CD4-positive, alpha-beta T cell treated with Interleukin-12 subunit alpha and Interleukin-12 subunit beta, for 1 hour (primary cell): ENCODE measurements around the gene CD226.
"Not testable (repeated sequence)": the region's sequence is repeated elsewhere in the genome, so short reads cannot be mapped to it uniquely, and the experiment has no call there.

Experiments used
- DNase-seq: peaks from one replicate; pipeline ENCODE4 v3.0.0-alpha.2; 2020

Gene CD226

GRCh38 chr18:69947361-69948133, at the start of gene CD226:
Gene CD226 (minus strand): TSS chr18:69947873. CDS start chr18:69947406, 467 bp downstream.
- peak; percentile 60 for DNase-seq

- no peak for DNase-seq
Measured at GRCh38 chr18:69996951-69997798, 49.5 kb upstream of the CD226 start.

GRCh38 chr18:69996417-69996816, 48.7 kb upstream of the CD226 start:
- no peak for DNase-seq

- no peak for DNase-seq
Measured at GRCh38 chr18:69995774-69996173, 48.1 kb upstream of the CD226 start.

DNA sequence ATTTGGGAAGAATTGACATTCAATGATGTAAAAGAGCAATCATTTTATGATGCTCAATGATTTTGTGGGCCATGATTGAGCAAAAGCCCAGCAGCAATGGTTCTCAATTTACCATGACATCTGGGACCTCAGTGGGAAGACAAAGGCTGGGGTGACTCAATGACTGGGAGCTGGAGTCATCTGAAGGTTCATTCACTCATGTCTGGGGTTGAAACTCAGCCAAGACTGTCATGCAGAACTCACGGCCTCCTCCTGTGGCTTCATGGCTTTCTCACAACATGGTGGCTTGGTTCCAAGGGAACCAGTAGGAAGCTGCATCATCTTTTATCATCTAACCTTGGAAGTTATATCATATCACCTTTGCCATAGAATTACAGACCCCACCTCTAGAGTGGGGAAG, 45.1 kb upstream of the CD226 start:
- no peak for DNase-seq

DNA sequence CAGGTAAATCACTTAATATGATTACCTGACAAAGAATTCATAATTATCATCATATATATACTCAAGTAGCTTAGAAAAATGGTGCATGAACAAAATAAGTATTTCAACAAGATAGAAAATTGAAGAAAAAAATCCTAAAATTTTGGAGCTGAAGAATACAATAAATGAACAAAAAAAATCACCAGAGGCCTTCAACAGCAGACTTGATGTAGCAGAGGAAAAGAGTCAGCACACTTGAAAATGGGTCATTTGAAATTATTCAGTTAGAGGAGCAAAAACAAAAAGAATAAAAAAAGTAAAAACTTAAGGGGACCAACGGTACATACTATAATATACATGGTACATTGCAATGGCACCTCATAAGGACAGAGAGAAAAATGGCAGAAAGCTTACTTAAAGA, 40.2 kb upstream of the CD226 start:
- DNase-seq: no peak

DNA sequence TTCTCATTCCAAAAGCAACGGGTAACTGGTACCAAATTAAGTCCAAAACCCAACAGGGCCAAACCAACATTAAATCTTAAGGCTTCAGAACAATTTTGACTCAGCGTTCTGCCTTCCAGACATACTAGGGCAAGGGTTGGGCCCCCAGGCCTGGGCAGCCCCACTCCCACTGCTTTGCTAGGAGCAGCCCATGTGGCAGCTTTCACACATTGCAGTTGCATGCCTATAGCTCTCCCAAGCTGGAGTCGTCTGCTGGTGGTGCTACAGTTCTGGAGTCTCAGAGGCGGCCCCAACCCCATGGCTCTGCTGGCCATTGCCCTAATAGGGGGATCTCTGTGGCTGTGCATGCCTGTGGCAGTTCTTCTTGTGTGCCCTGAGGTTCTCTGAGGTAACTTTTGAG, 37.6 kb upstream of the CD226 start:
- no peak for DNase-seq

GRCh38 chr18:69982417-69982816, 34.7 kb upstream of the CD226 start:
- no peak for DNase-seq

DNA sequence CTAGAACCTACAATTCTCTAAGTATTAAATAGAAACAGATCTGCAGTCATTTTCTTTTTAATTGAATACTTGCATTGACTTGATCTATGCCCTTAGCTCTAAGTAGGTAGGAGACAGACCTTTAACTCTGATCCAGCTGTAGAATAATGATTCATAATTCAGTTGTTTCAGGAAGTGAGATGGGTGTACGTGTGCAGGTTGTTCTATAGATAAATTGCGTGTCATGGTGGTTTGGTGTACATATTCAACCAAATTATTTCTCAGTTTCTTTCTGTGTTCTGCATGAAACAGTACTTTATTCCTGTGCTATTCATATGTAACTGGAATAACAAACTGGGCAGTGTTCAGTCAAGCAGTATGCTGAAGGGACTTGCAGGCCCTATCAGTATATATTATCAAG, 34.3 kb upstream of the CD226 start:
- DNase-seq: no peak

DNA sequence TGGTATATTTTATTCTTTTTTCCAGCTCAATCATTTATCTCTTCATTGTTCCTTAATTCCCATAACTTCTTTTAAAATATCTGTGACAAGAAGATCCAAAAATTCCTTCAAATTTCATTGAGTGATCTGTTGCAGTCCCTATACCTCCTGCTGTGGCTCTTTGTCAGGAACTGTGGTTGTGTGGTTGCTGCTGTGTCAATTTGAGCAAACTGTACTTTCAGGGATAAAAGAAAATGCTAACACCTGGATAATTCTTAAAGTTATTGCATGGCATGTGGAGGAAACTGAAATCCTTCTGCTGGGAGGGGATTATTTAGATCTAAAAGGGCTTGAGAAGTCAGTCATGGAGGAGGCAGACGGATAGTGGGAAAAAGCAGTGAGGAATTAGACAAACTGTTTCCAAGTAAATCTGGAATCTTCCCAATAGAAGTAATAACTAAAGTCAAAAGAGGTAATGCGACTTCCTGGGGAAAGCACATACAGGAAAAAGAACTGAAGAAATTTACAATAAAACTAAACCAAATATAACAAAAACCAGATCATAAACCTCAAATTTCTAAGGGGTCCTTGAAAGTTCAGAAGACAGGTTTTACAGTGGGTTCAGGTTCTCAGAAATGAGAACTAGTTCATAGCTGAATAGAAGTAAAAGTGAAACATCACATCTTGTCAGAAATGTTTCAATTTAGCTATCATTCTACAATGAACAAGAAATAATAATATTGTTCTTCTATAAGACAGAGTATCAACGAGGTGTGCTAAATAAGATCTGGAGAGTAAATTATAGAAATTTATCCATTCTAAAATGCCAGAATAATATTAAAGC, 33.5 kb upstream of the CD226 start:
- DNase-seq: no peak

DNA sequence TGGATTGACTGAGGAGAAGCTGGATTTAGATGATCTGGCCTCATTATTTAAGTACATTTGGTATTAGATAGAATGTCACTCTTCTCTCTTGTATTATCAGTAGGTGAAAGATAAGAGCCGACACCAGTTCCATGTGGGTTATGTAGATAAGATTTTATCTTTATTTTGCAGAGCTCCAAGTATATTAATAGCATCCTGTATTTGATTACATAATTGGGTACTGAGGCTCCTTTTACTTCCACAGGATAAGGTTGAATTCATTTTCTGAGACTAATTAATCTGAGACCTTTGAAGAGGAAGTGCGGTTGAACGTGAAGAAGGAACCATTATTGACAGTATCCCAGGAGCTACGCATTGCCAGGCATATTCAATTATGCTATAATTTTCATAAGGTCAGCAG, 32.8 kb upstream of the CD226 start:
- no peak for DNase-seq

DNA sequence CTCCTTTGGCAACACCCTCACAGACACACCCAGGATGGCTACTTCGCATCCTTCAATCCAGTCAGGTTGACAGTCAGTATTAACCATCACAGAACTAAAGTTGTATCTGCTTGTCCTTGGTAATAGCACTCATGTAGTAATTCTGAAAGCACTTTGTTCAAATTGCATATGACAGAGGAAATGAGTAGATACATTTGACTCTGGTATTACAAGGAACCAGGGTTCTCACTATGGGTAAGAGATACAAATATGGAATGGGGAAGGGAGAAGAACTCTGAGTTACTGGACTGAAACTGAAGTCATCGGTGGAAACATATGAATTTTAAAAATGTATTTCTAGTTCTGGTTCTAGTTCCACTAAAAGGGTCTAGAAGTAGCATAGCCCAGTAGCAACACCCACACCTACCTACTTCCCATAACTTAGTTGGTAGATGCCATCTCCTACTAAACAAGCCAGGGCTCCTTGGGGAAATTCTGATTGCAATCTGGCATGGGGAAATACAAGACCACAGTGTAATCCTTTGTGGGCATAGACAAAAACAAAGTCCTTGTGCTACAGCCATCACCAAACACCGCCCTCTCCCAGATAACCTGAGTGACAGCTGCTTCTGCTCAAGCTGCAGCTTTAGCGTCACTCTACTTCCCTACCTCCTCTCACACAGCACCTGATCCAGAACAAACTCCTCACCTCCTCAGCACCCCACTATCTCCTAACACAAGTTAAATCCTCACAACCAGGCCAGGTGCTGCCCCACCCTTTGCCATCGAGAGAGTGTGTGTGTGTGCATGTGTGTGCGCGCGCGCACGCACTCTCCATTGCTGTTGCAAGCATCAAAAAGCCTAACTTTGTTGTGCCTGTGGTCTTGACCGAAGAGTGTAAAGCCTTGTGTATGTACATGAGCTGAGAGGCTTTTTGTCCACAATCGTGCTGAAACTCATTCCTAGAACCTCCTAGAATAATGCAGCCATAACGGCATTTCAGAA, 31.4 kb upstream of the CD226 start:
- DNase-seq: no peak

- DNase-seq: not testable (repeated sequence)
Measured at GRCh38 chr18:69975294-69975693, 27.6 kb upstream of the CD226 start.

GRCh38 chr18:69974365-69974764, 26.7 kb upstream of the CD226 start:
- no peak for DNase-seq

GRCh38 chr18:69969491-69969890, 21.8 kb upstream of the CD226 start:
- no peak for DNase-seq

- peak; percentile 29 for DNase-seq
Measured at GRCh38 chr18:69968039-69968438, 20.4 kb upstream of the CD226 start.

DNA sequence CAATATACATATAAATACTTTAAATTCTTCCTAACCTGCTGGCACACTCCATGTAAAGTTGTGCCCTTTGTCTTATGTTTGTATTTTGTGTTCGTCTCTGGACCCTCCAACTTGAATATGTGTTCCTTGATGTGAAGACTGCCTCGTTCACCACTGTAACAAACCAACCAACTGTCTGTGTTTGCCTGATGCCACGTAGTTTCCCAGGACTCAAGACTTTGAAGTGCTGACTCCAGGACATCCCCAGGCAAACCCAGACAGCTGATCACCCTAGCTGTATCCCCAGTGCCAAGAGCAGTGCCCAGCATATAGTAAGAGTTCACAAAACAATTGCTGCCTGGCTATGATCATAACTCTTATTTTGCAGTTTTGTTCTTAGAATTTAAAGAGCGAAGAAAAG, 15.5 kb upstream of the CD226 start:
- DNase-seq: no peak

DNA sequence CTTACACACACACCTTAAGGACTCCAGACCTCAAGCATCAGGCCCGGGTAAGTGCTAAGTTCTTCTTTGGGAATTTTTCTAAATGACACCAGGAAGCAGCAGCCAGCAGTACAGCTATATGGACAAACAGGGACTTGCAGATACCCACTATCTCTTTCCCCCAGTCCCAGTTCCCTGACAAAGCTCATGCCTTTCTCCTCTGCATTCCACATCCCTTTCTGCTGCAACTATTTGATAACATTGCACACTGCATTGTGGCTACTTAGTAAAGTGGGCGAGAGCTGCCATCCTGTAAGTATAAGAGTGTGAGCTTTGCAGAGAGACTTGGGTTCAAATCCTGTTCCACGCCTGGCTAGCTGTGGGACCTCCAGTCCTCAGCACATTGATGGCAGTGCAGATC, 14.0 kb upstream of the CD226 start:
- DNase-seq: no peak

DNA sequence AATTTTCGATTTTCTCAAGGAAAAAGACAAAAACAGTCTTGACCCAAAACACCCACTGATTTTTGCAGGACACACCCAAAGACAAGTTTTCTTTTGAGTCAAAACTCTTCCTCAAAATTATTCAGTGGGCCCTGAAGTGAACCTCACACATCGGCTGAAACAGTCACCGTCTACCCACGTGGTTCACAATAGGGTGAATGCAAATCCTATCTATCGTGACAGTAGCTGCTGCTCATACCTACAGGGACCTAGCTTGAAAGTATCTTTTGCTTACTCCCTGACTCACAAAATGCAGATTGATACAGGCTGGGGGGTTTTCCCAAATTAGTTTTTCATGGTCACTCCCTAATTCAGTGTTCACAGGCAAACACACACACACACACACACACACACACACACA, 10.7 kb upstream of the CD226 start:
- peak; percentile 49 for DNase-seq

- DNase-seq: no peak
Measured at GRCh38 chr18:69957747-69958146, 10.1 kb upstream of the CD226 start.

GRCh38 chr18:69956665-69957620, 9.3 kb upstream of the CD226 start:
- peak; percentile 36 for DNase-seq
